Kidney (tissue), 14 donors: ENCODE data around the gene CYTH1. TPM values are rescaled to one million over a fixed set of nuclear protein-coding genes. Genes with fewer than 3 reads are reported as not detected.

Experiments used
- DNase-seq, 5 donors: peaks; one replicate each; pipeline ENCODE4 v3.0.0-alpha.2; 2013 to 2020
- FAIRE-seq: peaks from 2 replicates; lab custom pipeline; 2012; peaks lifted over from hg19 to GRCh38; lab: Jason Lieb, UNC
- H3K27ac ChIP-seq, 2 donors: one replicate each; pipeline ENCODE4 v1.7.0; 2013; ENCODE audit warnings: low read depth in 2 of 2, low read length in 2 of 2, inconsistent platforms in 1 of 2
- H3K27me3 ChIP-seq: one replicate; pipeline ENCODE4 v1.7.1; 2013; ENCODE audit warnings: low read length, inconsistent platforms; ENCODE audit not compliant: control insufficient read depth, insufficient read depth
- H3K36me3 ChIP-seq, 3 donors: one replicate each; pipeline versions ENCODE4 v1.7.0 to v1.7.1; 2013; ENCODE audit warnings: low read length in 3 of 3, control low read depth in 1 of 3, inconsistent platforms in 1 of 3; ENCODE audit not compliant: insufficient read depth in 3 of 3, control insufficient read depth in 2 of 3
- H3K4me1 ChIP-seq, 3 donors: one replicate each; pipeline versions ENCODE4 v1.7.0 to v1.7.1; 2013; ENCODE audit warnings: low read length in 3 of 3, inconsistent platforms in 1 of 3, low read depth in 1 of 3; ENCODE audit not compliant: control insufficient read depth in 2 of 3, insufficient read depth in 2 of 3
- H3K4me3 ChIP-seq, 3 donors: one replicate each; pipeline versions ENCODE4 v1.7.0 to v1.8.1; 2013; ENCODE audit warnings: low read length in 3 of 3, control low read depth in 1 of 3, inconsistent platforms in 1 of 3
- H3K9ac ChIP-seq, 3 donors: one replicate each; pipeline versions ENCODE4 v1.7.0 to v1.7.1; 2013; ENCODE audit warnings: low read length in 3 of 3, control low read depth in 1 of 3, inconsistent platforms in 1 of 3
- H3K9me3 ChIP-seq, 3 donors: one replicate each; pipeline versions ENCODE4 v1.7.0 to v1.7.1; 2013; ENCODE audit warnings: low read length in 3 of 3, control low read depth in 1 of 3, inconsistent platforms in 1 of 3; ENCODE audit not compliant: control insufficient read depth in 2 of 3, insufficient read depth in 1 of 3
- intact Hi-C: fragments of 100-400 bp; cut with DNase I; formaldehyde crosslinking; loops from one replicate; pipeline ENCODE4 v1.11.1; 2022
- polyA plus RNA-seq: library from polyadenylated mRNA; stranded (reverse); fragments of 350-450 nt; fragmentation: Illumina TruSeq; extraction: RNeasy Lipid Tissue Mini Kit (QIAGEN cat#74804); gene quantifications from one replicate; pipeline ENCODE4 v1.2.3, GENCODE V29; 2014; ENCODE audit warnings: low read depth, low replicate concordance; ENCODE audit not compliant: insufficient read depth
- total RNA-seq: library from RNA; stranded (reverse); fragmentation: NEBNext Ultra II Directional; extraction: Animal tissue kit (Norgen Biotek cat#: 25700); gene quantifications from one replicate; pipeline ENCODE4 v1.2.1, GENCODE V29; 2021
- TF ChIP-seq, protein P1 (sequence below): IDR thresholded peaks from 3 replicates; pipeline ENCODE4 v1.5.1; 2012; ENCODE audit warnings: mild to moderate bottlenecking, moderate library complexity, borderline replicate concordance; ENCODE audit not compliant: insufficient read depth; ENCODE audit errors: extremely low read depth
- donor health status: control.
- donor health status: control.
- donor health status: control.
- donor health status: control.
- donor health status: control.
- donor health status: DM: yes; HTN: yes; CAD: no.
- donor health status: Normal renal cell carcinoma (clear cell type).

CYTH1 gene
- total and polyA plus RNA-seq, 2 donors from 2014 or later, result 25.3 to 59.7 TPM

DNA sequence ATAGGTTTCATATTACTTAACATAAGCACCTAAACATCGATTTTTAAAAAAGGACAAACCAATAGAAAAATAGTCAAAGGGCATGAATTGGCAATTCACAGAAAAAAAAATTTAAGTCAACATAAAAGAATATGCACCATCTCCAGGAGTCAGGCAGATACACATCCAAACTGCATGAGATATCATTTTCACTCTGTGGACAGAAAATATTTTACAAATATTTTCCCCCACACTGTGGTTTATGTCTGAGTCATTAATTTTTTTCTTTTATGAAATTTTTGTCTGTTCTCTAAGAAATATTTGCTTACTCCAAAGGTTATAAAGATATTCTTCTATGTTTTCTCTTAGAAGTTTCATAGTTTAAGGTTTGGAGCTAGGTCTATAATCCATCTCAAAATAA is 130.5 kb downstream of the CYTH1 start:
- intact Hi-C loops, result no loop called here
- TF ChIP-seq, protein P1, sequence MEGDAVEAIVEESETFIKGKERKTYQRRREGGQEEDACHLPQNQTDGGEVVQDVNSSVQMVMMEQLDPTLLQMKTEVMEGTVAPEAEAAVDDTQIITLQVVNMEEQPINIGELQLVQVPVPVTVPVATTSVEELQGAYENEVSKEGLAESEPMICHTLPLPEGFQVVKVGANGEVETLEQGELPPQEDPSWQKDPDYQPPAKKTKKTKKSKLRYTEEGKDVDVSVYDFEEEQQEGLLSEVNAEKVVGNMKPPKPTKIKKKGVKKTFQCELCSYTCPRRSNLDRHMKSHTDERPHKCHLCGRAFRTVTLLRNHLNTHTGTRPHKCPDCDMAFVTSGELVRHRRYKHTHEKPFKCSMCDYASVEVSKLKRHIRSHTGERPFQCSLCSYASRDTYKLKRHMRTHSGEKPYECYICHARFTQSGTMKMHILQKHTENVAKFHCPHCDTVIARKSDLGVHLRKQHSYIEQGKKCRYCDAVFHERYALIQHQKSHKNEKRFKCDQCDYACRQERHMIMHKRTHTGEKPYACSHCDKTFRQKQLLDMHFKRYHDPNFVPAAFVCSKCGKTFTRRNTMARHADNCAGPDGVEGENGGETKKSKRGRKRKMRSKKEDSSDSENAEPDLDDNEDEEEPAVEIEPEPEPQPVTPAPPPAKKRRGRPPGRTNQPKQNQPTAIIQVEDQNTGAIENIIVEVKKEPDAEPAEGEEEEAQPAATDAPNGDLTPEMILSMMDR, result no peak

DNA sequence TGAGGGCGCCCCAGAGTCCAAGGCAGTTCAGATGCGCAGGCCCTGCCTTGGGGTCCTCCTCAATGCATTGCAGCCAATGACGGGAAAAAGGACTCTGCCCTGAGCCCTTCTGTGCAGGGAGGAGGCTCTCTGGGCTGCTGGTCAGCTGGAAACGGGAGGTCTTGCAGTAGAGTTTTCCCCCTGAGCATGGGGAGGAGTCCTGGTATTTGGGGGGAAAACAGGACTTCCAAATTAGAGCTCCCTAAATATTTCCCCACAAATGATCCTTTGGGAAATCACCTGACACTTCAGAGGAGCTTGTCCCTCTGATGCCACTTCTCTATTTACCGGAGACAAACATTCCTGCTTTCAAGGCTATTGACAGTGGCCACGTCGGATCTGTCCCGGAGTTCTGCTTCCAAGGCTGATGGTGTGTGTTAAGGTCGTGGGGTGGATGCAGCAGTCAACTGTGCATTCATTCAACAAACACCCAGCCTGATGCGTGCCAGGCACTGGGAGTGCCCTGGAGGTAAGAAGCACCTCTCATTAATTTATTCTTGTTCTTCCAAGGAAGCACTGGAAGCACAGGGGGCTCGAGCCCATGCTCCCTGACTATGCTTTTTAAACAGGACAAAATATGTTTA is 131.9 kb downstream of the CYTH1 start:
- no peak overlapping the region for H3K27ac ChIP-seq
- intact Hi-C loops, result no loop called here
- FAIRE-seq, result no peak

More for the DNA sequence above, 130.5 kb downstream of the CYTH1 start:
- no peaks in the 10 kb centered on the region for H3K4me1 ChIP-seq
- no peak for DNase-seq
- no peaks in the 10 kb centered on the region for H3K36me3 ChIP-seq
- H3K4me3 ChIP-seq, result no peak overlapping the region
- H3K9me3 ChIP-seq, result peaks cover 0 to 2% (median 0%) of the 10 kb centered on the region in 3 donors
- no peak for FAIRE-seq
- no peaks in the 10 kb centered on the region for H3K27me3 ChIP-seq
- no peak overlapping the region for H3K9ac ChIP-seq
- H3K27ac ChIP-seq, result no peak overlapping the region

DNA sequence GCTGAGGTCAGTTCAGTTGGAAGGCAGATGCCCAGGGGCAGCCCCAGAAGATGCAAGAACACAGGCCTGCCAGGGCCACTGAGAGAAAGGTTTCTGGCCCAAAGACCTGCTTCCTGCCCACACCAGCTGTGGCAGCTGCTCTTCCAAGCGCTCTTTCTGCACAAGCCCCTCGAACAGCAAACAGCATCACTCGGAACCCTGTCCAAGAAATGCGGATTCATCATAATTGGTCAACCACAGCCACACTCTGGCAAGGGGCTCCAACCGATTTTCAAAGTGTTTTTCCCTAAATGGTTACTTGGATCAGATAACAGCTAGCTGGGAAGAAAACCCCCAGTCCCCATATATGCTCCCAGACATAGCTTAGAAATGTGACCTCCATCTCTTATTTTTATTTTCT is 133.8 kb downstream of the CYTH1 start:
- no peak overlapping the region for H3K27ac ChIP-seq
- no peak overlapping the region for H3K4me3 ChIP-seq
- H3K9ac ChIP-seq, result no peak overlapping the region
- FAIRE-seq (no peak), DNase-seq (no peak)
- intact Hi-C loops, result no loop called here
- peaks cover 0 to 4% (median 0%) of the 10 kb centered on the region in 3 donors for H3K4me1 ChIP-seq
- no peaks in the 10 kb centered on the region for H3K36me3 ChIP-seq
- no peaks in the 10 kb centered on the region for H3K27me3 ChIP-seq
- TF ChIP-seq, protein P1, result no peak
- H3K9me3 ChIP-seq, result no peaks in the 10 kb centered on the region

More for the DNA sequence above, 131.9 kb downstream of the CYTH1 start:
- Histone ChIP-seq H3K36me3 (no peaks in the 10 kb centered on the region), H3K9ac (no peak overlapping the region), H3K9me3 (peaks cover 0 to 2% (median 0%) of the 10 kb centered on the region in 3 donors), H3K4me3 (no peak overlapping the region), H3K27me3 (no peaks in the 10 kb centered on the region), H3K4me1 (peaks cover 0 to 4% (median 0%) of the 10 kb centered on the region in 3 donors)
- no peak for DNase-seq
- TF ChIP-seq, protein P1, result no peak

DNA sequence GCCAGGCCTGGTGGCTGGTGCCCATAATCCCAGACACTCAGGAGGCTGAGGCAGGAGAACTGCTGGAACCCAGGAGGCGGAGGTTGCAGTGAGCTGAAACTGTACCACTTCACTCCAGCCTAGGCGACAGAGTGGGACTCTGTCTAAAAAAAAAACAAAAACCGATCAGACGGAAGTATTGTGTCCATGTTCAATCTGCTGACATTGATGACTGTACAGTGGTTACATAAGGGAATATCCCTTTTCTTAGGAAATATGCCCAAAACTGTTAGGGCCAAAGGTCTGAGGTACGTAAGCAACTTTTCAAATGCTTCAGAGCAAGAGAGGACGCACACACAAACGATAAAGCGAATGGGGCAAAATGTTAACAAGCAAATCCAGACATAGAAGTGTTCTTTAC is 135.0 kb downstream of the CYTH1 start:
- no peak for FAIRE-seq
- Histone ChIP-seq H3K9ac (no peak overlapping the region), H3K4me1 (peaks cover 0 to 4% (median 0%) of the 10 kb centered on the region in 3 donors), H3K36me3 (no peaks in the 10 kb centered on the region), H3K27me3 (no peaks in the 10 kb centered on the region), H3K4me3 (no peak overlapping the region), H3K9me3 (no peaks in the 10 kb centered on the region), H3K27ac (no peak overlapping the region)
- TF ChIP-seq, protein P1, result no peak
- DNase-seq, result no peak
- intact Hi-C loops, result no loop called here
